Esophagus muscularis mucosa (tissue), 4 donors: ENCODE measurements around the gene ACAA1. TPM values are rescaled to one million over a fixed set of nuclear protein-coding genes. Genes with fewer than 3 reads are reported as not detected.
A peak's percentile ranks its signal among the peaks of the same experiment; 100 is the strongest.

Source experiments
- DNase-seq: peaks from one replicate; pipeline ENCODE4 v3.0.0-alpha.2; 2017; ENCODE audit errors: extremely low spot score
- H3K27ac ChIP-seq, 4 donors: fragments of 200-600 bp; sonication (generic); replicated peaks in 1 of 4; 1 replicate in 3 of 4; 2 replicates in 1 of 4; pipeline ENCODE4 v1.5.1; 2016 to 2019; ENCODE audit warnings: mild to moderate bottlenecking in 1 of 4
- H3K27me3 ChIP-seq, 4 donors: fragments of 200-600 bp; sonication (generic); one replicate each; pipeline versions ENCODE4 v1.5.1 to v1.6.0; 2016 to 2019
- H3K36me3 ChIP-seq, 4 donors: fragments of 200-600 bp; sonication (generic); one replicate each; pipeline ENCODE4 v1.5.1; 2016 to 2019
- H3K4me1 ChIP-seq, 4 donors: fragments of 200-600 bp; sonication (generic); one replicate each; pipeline ENCODE4 v1.5.1; 2016 to 2019
- H3K4me3 ChIP-seq, 4 donors: fragments of 200-600 bp; sonication (generic); 1 replicate in 2 of 4; 2 replicates in 2 of 4; pipeline ENCODE4 v1.5.1; 2016 to 2019; ENCODE audit warnings: mild to moderate bottlenecking in 4 of 4, moderate library complexity in 1 of 4
- H3K9me3 ChIP-seq, 4 donors: fragments of 200-600 bp; sonication (generic); 1 replicate in 3 of 4; 2 replicates in 1 of 4; pipeline ENCODE4 v1.5.1; 2016 to 2019
- EP300 ChIP-seq: sonication (generic); formaldehyde crosslinking; IDR thresholded peaks from one replicate; pipeline ENCODE4 v1.6.1; 2017; ENCODE audit warnings: antibody characterized with exemption
- POLR2A ChIP-seq: fragments of 450-650 bp; IDR thresholded peaks from one replicate; pipeline ENCODE4 v1.6.1; 2017; ENCODE audit warnings: antibody characterized with exemption, moderate library complexity, mild to moderate bottlenecking, low read depth
- POLR2AphosphoS5 ChIP-seq, 2 donors: sonication (generic); formaldehyde crosslinking; IDR thresholded peaks; one replicate each; pipeline ENCODE4 v1.6.1; 2017; ENCODE audit warnings: antibody characterized with exemption in 2 of 2
- WGBS: methylation state at CpG from one replicate; pipeline ENCODE4 v1.1.5; 2018; 5-methylcytosine and 5-hydroxymethylcytosine counted together
- intact Hi-C: fragments of 100-400 bp; cut with DNase I; formaldehyde crosslinking; loops from one replicate; pipeline ENCODE4 v1.15.1; 2023
- total RNA-seq, 4 donors: library from RNA; depleted of rRNA; stranded (reverse); fragments of >200 nt; gene quantifications; one replicate each; pipeline versions ENCODE4 v1.1.0 to v1.2.1, GENCODE V29; 2016
- TF ChIP-seq, protein P1 (sequence below), 3 experiments: fragments of 200-600 bp in 2 of 3; fragments of 450-650 bp in 1 of 3; sonication (generic) in 2 of 3; IDR thresholded peaks; one replicate each; pipeline ENCODE4 v1.5.1; 2017 to 2019; ENCODE audit warnings: antibody characterized with exemption in 3 of 3, mild to moderate bottlenecking in 2 of 3, moderate library complexity in 1 of 3

ACAA1 gene
- total RNA-seq, 4 donors from 2014 or later = 31.3 to 49.4 (median 39.1) TPM

- intact Hi-C loops = loop anchor here (2.0 kb wide), 1 partner anchor 227 kb away; the partner anchor contains the start of gene XYLB
- Histone ChIP-seq H3K9me3 (no peaks in the 10 kb centered on the region), H3K27ac (no peak overlapping the region), H3K4me1 (peaks cover 0 to 9% (median 0%) of the 10 kb centered on the region in 4 donors), H3K4me3 (no peak overlapping the region), H3K27me3 (no peaks in the 10 kb centered on the region), H3K36me3 (peaks cover 19 to 63% (median 52%) of the 10 kb centered on the region in 4 donors)
- no peak for DNase-seq
- WGBS = 87% methylated on average over 5 of the region's 7 CpGs
- no peak for TF ChIP-seq POLR2A
- no peak for TF ChIP-seq POLR2AphosphoS5 (IDR thresholded peaks at IDR 0.05)
- no peak for TF ChIP-seq EP300
- TF ChIP-seq, protein P1, sequence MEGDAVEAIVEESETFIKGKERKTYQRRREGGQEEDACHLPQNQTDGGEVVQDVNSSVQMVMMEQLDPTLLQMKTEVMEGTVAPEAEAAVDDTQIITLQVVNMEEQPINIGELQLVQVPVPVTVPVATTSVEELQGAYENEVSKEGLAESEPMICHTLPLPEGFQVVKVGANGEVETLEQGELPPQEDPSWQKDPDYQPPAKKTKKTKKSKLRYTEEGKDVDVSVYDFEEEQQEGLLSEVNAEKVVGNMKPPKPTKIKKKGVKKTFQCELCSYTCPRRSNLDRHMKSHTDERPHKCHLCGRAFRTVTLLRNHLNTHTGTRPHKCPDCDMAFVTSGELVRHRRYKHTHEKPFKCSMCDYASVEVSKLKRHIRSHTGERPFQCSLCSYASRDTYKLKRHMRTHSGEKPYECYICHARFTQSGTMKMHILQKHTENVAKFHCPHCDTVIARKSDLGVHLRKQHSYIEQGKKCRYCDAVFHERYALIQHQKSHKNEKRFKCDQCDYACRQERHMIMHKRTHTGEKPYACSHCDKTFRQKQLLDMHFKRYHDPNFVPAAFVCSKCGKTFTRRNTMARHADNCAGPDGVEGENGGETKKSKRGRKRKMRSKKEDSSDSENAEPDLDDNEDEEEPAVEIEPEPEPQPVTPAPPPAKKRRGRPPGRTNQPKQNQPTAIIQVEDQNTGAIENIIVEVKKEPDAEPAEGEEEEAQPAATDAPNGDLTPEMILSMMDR (IDR thresholded peaks at IDR 0.05) = no peak
Measured at GRCh38 chr3:38119821-38120692, 16.9 kb downstream of the ACAA1 start.

- Histone ChIP-seq H3K27me3 (no peaks in the 10 kb centered on the region), H3K27ac (no peak overlapping the region), H3K9me3 (no peaks in the 10 kb centered on the region), H3K4me3 (no peak overlapping the region), H3K4me1 (peaks cover 0 to 9% (median 0%) of the 10 kb centered on the region in 4 donors), H3K36me3 (peaks cover 19 to 55% (median 44%) of the 10 kb centered on the region in 4 donors)
- no peak for TF ChIP-seq POLR2A
- TF ChIP-seq POLR2AphosphoS5 (IDR thresholded peaks at IDR 0.05) = no peak
- TF ChIP-seq, protein P1 (IDR thresholded peaks at IDR 0.05) = no peak
- TF ChIP-seq EP300 = no peak
- whole genome bisulfite sequencing = 100% methylated on average over 1 of the region's 1 CpG
- DNase-seq = no peak
- intact Hi-C loops = loop anchor here (2.0 kb wide), 1 partner anchor 228 kb away; the partner anchor contains the start of gene XYLB
Measured at GRCh38 chr3:38119248-38119544, 17.7 kb downstream of the ACAA1 start.

GRCh38 chr3:38118421-38119247 is 18.3 kb downstream of the ACAA1 start:
- no peak overlapping the region for H3K4me3 ChIP-seq
- H3K27me3 ChIP-seq = no peaks in the 10 kb centered on the region
- TF ChIP-seq EP300 (no peak), POLR2A (no peak), POLR2AphosphoS5 (IDR thresholded peaks at IDR 0.05) (no peak)
- TF ChIP-seq, protein P1 (IDR thresholded peaks at IDR 0.05) = no peak
- DNase-seq = no peak
- H3K4me1 ChIP-seq = peaks cover 0 to 9% (median 0%) of the 10 kb centered on the region in 4 donors
- H3K27ac ChIP-seq = no peak overlapping the region
- intact Hi-C loops = loop anchor here (2.0 kb wide), 1 partner anchor 228 kb away; the partner anchor contains the start of gene XYLB
- WGBS = 84% methylated on average over 13 of the region's 13 CpGs
- H3K36me3 ChIP-seq = peaks cover 19 to 49% (median 40%) of the 10 kb centered on the region in 4 donors
- H3K9me3 ChIP-seq = no peaks in the 10 kb centered on the region

- WGBS = 55% methylated on average over 7 of the region's 11 CpGs
- H3K9me3 ChIP-seq = no peaks in the 10 kb centered on the region
- DNase-seq = no peak
- TF ChIP-seq, protein P1 (IDR thresholded peaks at IDR 0.05) = peak; percentile 57 to 79 (median 63)
- TF ChIP-seq EP300 = no peak
- peak in 1 of 2 donors; percentile 43 for TF ChIP-seq POLR2AphosphoS5 (IDR thresholded peaks at IDR 0.05)
- no peak for TF ChIP-seq POLR2A
- no peaks in the 10 kb centered on the region for H3K27me3 ChIP-seq
- intact Hi-C loops = loop anchor here (2.0 kb wide), 1 partner anchor 229 kb away; the partner anchor contains the start of gene XYLB
- no peak overlapping the region for H3K4me3 ChIP-seq
- no peak overlapping the region for H3K27ac ChIP-seq
- H3K4me1 ChIP-seq = peaks cover 0 to 9% (median 0%) of the 10 kb centered on the region in 4 donors
- H3K36me3 ChIP-seq = peaks cover 15 to 42% (median 33%) of the 10 kb centered on the region in 4 donors
Measured at GRCh38 chr3:38117748-38118420, 19.0 kb downstream of the ACAA1 start.
